ENCODE measurements around the gene RPS17. TPM values are rescaled to one million over a fixed set of nuclear protein-coding genes. Genes with fewer than 3 reads are reported as not detected.
"Not testable (repeated sequence)": the region's sequence is repeated elsewhere in the genome, so short reads cannot be mapped to it uniquely, and the experiment has no call there.

RPS17 gene
- total RNA-seq, 1 donor from 2014 or later: 2,071 TPM

DNA sequence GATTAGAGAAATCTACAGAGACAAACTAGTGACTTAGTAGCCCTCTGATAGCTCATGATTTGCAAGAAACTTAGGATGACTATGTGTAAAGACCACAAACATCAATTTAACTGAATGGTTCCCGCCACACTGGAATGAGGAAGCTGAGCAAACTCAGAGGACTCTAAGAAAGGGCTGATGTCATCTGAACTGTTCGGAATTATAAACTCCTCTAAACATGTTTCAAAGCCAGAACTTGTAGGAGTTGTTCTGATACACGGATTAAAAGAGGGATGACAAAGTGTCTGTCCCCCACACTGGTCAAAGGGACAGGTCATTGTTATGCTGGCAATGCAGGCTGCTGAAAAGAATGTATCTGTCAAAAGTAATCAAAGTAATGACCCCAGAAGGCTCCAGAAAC lies 34.4 kb downstream of the RPS17 start:
- peak; percentile 71 for ATAC-seq

DNA sequence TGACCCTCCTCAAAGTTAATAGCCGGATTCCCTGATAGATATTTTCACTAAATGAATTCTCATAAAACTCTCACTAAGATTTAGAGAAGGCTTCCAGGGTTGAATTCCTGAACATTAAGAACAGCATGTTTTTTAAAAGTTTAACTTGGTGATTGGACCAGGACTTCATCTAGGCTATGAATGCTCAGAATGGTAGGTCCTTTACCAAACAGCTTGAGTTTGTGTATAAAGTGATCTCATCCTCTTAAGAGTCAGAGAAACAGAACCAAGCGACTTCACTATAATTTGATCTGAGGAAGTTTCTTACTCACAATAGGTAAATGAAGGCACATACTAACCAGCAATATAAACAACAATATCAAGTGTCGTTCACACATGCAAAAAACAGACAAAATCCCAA lies 36.2 kb downstream of the RPS17 start:
- not testable (repeated sequence) for ATAC-seq

DNA sequence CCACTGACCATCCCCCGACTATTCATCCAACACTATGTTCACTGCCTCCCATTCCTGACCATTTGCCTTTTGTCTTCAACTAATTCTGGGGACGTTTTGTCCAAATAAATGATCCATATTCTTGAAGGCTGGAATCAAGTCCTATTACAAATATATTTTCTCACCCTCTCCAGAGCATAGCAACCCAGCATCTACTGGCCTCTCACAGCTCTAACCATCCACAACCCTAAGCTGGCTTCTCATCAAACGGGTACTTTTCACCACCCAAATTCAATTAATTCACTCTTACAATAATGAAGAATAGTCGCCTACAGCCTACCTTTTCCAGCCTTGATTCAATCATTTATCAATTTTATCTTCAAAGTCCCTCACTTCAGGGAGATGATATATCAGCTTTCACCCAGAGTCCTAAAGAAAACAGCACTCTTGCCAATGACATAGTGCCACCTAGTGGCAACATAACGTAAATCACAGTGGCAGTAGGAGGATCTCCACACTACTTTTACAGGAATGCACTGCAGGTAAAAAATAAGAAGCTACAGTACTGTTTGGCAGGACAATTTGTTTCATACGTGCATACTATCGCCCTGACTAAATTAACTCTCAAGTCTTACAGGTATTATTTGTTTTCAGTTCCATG lies 37.4 kb downstream of the RPS17 start:
- ATAC-seq: peak; percentile 71

DNA sequence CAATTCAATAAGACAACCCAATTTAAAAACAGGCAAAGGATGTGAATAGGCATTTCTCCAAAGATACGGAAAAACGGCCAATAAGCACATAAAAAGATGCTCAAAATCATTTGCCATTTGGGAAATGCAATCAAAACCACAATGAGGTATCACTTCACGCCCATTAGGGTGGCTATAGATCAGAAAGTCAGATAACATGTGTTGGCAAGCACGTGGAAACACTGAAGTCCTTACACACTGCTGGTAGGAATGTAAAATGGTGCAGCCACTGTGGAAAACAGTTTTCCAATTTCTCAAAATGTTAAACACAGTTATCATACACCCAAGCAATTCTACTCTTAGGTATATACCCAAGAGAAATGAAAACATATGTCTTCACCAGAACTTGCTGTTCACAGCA lies 39.5 kb downstream of the RPS17 start:
- ATAC-seq: not testable (repeated sequence)

DNA sequence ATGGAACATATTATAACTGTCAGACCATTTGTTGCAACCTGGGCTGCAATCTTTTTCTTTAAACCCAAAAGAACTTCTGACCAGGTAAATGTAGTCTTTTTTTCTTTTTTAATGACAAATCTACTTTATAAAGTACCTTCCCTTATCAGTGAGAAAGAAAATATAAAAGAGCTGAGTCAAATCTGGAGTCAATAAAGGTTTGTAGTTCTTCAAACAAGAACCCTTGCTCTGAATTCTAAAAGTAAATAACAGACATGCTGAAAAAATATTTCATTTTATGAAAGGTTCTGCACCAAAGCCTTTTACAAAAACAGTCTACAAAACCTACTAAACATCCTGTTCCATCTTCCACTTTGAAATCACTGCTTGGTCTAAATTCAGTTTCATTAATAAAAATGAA lies 42.3 kb downstream of the RPS17 start:
- not testable (repeated sequence) for ATAC-seq

DNA sequence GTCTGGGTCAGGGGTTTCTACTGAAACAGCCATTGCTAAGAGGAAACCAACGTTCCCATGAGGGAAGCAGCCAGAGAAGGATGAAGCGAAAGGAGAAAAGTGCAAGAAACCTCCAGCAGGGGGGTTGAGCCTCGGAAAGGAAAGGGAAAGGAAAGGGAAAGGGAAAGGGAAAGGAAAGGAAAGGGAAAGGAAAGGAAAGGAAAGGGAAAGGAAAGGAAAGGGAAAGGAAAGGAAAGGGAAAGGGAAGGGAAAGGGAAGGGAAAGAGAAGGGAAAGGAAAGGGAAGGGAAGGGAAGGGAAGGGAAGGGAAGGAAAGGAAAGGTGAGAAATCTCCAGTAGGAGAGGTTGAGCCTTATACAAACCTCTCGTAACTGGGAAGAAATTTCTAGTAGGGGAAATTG lies 52.0 kb downstream of the RPS17 start:
- not testable (repeated sequence) for ATAC-seq

DNA sequence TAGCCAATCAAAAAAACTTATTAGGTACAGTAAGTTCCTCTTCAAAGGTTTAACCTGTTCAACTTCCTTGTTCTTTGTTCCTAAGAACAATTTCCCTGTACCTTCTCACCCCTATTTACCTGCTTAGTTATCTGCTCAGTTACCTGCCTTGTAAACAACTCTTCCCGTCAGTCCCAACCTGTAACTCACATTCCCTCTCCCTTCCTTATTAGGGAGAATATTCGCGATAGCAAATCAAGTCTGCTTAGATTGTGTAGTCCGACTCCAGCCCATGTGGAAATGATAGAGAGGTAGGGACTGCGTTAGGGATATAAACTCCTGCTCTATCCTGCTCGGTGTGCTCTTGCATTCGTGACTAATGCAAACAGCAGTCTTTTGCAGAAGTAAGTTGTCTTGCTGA lies 53.2 kb downstream of the RPS17 start:
- not testable (repeated sequence) for ATAC-seq

Other genes starting within 250 kb of the RPS17 start
- 3.9 TPM for gene GOLGA6L10, start 191.0 kb downstream of the RPS17 start, total RNA-seq
- 6.1 TPM for gene GOLGA6L9, start 110.6 kb downstream of the RPS17 start, total RNA-seq
- 0.12 TPM for gene CPEB1, start 106.9 kb upstream of the RPS17 start, total RNA-seq
- gene AP3B2, start 169.4 kb upstream of the RPS17 start, total RNA-seq: 0.88 TPM